Right forelimb (tissue), 1 donor: ENCODE results near the gene NGEF.

Experiments
- DNase-seq: peaks from one replicate; pipeline ENCODE4 v3.0.0-alpha.2; 2018

NGEF gene

GRCh38 chr2:232997749-232998665 is 15.0 kb downstream of the NGEF start:
- no peak for DNase-seq

- no peak for DNase-seq
Observed at GRCh38 chr2:232994446-232994845, 18.6 kb downstream of the NGEF start.

- no peak for DNase-seq
Observed at GRCh38 chr2:232993231-232993821, 19.7 kb downstream of the NGEF start.

- DNase-seq = no peak
Observed at GRCh38 chr2:232986155-232986554, 26.9 kb downstream of the NGEF start.

GRCh38 chr2:232984451-232985207 is 28.4 kb downstream of the NGEF start:
- no peak for DNase-seq

GRCh38 chr2:232983669-232984140 is 29.4 kb downstream of the NGEF start:
- no peak for DNase-seq

- DNase-seq = no peak
Observed at GRCh38 chr2:232982926-232983668, 30.0 kb downstream of the NGEF start.

- DNase-seq = no peak
Observed at GRCh38 chr2:232981767-232982360, 31.2 kb downstream of the NGEF start.

- no peak for DNase-seq
Observed at GRCh38 chr2:232981356-232981755, 31.7 kb downstream of the NGEF start.

GRCh38 chr2:232980683-232981082 is 32.4 kb downstream of the NGEF start:
- DNase-seq = no peak

- no peak for DNase-seq
Observed at GRCh38 chr2:232979871-232980461, 33.1 kb downstream of the NGEF start.

- no peak for DNase-seq
Observed at GRCh38 chr2:232977438-232977971, 35.6 kb downstream of the NGEF start.

- DNase-seq = no peak
Observed at GRCh38 chr2:232976666-232977437, 36.2 kb downstream of the NGEF start.

- no peak for DNase-seq
Observed at GRCh38 chr2:232976176-232976575, 36.9 kb downstream of the NGEF start.

- DNase-seq = no peak
Observed at GRCh38 chr2:232974396-232974795, 38.7 kb downstream of the NGEF start.

- no peak for DNase-seq
Observed at GRCh38 chr2:232973796-232974195, 39.3 kb downstream of the NGEF start.

GRCh38 chr2:232973011-232973735 is 39.9 kb downstream of the NGEF start:
- DNase-seq = no peak

- no peak for DNase-seq
Observed at GRCh38 chr2:232971744-232972143, 41.3 kb downstream of the NGEF start.

GRCh38 chr2:232970051-232970450 is 43.0 kb downstream of the NGEF start:
- no peak for DNase-seq

- no peak for DNase-seq
Observed at GRCh38 chr2:232967474-232967873, 45.6 kb downstream of the NGEF start.
